Retinal pigment epithelial cell (primary cell): ENCODE measurements around the gene PHEX.

Experiments used
- DNase-seq: peaks from one replicate; pipeline ENCODE4 v3.0.0-alpha.2; 2010; ENCODE audit warnings: low read depth
- H3K4me3 ChIP-seq: 2 replicates; pipeline ENCODE4 v1.5.1; 2011; ENCODE audit warnings: mild to moderate bottlenecking, low read length, control low read depth, moderate library complexity
- CTCF ChIP-seq: conservative IDR thresholded peaks from 2 replicates; pipeline ENCODE4 v1.5.1; 2011; ENCODE audit warnings: low read depth, low read length, control low read depth, inconsistent platforms

PHEX gene

GRCh38 chrX:21996872-21997455 lies 35.2 kb upstream of the PHEX start:
- no peak overlapping the region for H3K4me3 ChIP-seq
- no peak for TF ChIP-seq CTCF
- DNase-seq: no peak

GRCh38 chrX:21998037-21998436 lies 34.1 kb upstream of the PHEX start:
- TF ChIP-seq CTCF: no peak
- no peak overlapping the region for H3K4me3 ChIP-seq
- DNase-seq: no peak

- TF ChIP-seq CTCF: no peak
- no peak for DNase-seq
- H3K4me3 ChIP-seq: no peak overlapping the region
These were observed 27.3 kb upstream of the PHEX start for GRCh38 chrX:22004866-22005265.

- DNase-seq: no peak
These were observed 20.1 kb upstream of the PHEX start for GRCh38 chrX:22012051-22012450.

GRCh38 chrX:22012931-22013330 lies 19.2 kb upstream of the PHEX start:
- H3K4me3 ChIP-seq: no peak overlapping the region
- DNase-seq: no peak
- TF ChIP-seq CTCF: no peak

More at GRCh38 chrX:22012051-22012450, 20.1 kb upstream of the PHEX start:
- TF ChIP-seq CTCF: no peak
- H3K4me3 ChIP-seq: no peak overlapping the region

- TF ChIP-seq CTCF: no peak
- DNase-seq: no peak
- H3K4me3 ChIP-seq: no peak overlapping the region
These were observed 16.9 kb upstream of the PHEX start for GRCh38 chrX:22015139-22015750.

- no peak overlapping the region for H3K4me3 ChIP-seq
- no peak for DNase-seq
- no peak for TF ChIP-seq CTCF
These were observed 10.3 kb upstream of the PHEX start for GRCh38 chrX:22021751-22022324.
